Activated effector memory CD4-positive, alpha-beta T cell treated with anti-CD3 and anti-CD28 coated beads, Interleukin-2, amount 50 U/mL, for 16 hours (primary cell): ENCODE results near the gene FTCD.
A peak's percentile ranks its signal among the peaks of the same experiment; 100 is the strongest.

Experiments
- DNase-seq: peaks from one replicate; pipeline ENCODE4 v3.0.0-alpha.2; 2020

Gene FTCD

GRCh38 chr21:46136739-46137349 is 18.5 kb downstream of the FTCD start:
- DNase-seq = no peak

DNA sequence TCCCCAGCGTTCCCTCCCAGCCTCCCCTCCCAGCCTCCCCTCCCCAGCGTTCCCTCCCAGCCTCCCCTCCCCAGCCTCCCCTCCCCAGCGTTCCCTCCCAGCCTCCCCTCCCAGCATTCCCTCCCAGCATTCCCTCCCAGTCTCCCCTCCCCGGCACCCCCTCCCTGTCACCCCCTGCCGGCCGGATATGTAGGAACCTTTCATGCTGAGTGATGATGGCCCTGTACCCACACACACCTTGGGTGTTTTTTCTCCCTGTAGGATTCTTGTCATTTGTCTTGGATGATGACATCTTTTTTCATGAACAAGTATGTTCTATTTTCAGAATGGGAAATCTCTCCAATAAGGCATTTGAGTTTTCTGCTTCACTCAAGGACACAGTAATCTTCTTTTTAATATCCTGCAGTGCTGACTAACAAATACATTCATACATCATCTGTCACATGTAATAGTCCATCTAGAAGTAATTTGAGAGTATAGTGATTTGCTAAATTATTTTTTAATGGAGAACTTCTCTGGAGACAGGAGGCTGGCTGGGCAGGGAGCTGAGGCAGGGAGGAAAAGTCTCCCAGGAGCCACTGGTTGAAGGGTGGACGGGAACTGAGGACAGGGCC is 19.5 kb downstream of the FTCD start:
- DNase-seq = no peak

DNA sequence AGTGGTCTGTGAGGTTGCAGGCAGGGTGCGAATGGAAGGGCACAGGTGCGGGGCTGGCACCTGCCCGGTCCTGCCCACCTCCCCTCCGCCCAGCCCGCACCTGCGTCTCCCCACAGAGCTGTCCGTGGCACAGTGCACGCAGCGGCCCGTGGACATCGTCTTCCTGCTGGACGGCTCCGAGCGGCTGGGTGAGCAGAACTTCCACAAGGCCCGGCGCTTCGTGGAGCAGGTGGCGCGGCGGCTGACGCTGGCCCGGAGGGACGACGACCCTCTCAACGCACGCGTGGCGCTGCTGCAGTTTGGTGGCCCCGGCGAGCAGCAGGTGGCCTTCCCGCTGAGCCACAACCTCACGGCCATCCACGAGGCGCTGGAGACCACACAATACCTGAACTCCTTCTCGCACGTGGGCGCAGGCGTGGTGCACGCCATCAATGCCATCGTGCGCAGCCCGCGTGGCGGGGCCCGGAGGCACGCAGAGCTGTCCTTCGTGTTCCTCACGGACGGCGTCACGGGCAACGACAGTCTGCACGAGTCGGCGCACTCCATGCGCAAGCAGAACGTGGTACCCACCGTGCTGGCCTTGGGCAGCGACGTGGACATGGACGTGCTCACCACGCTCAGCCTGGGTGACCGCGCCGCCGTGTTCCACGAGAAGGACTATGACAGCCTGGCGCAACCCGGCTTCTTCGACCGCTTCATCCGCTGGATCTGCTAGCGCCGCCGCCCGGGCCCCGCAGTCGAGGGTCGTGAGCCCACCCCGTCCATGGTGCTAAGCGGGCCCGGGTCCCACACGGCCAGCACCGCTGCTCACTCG is 23.3 kb downstream of the FTCD start:
- DNase-seq = no peak

DNA sequence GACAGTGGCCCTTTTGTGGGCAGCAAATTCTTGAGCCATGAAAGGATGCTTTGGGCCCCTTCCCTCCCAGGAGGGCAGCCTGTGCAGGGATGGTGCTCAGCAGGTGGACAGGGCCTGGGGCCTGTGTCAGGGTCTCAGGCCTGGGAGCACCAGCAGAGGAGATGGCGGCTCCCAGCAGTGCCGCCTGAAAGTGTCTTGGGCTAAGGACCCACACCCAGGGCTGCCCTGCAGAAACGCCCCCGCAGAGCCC is 23.9 kb downstream of the FTCD start:
- no peak for DNase-seq

GRCh38 chr21:46130831-46131587 is 24.4 kb downstream of the FTCD start:
- DNase-seq = no peak

DNA sequence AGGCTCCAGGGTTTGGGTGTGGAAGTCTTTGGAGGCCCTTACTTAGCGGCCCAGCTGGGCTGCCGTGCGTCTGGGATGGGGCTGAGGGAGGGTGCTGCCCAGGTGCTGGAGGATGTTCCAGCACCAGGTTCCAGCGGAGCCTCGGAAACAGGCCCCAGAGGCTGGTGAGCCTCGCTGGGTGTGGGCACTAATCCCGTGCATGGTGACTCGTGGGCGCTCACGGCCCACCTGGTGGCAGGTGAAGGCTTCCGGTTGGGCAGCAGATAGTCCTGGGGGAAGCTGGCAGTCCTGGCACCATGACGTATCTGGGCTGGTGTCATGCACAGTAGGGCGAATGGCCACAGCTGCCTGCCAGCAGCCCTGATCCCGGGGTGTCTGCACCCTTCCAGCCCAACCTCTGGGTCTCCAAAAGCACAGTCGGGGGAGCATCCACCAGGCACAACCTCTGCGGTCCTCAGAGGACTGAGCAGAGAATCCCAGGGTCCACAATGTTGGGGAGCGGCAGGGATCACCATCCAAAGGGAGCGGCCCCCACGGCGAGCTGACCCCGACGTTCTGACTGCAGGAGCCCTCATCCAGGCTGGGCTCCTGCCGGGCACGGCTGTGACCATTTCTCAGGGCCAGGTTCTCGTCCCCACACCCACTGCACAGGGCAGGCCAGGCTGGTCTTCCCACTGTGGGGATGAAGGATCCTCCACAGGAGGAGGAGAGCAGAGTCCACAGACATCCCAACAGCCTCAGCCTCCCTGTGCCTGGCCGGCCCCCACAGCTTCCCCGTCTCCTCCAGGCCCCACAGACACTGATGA is 25.3 kb downstream of the FTCD start:
- no peak for DNase-seq

DNA sequence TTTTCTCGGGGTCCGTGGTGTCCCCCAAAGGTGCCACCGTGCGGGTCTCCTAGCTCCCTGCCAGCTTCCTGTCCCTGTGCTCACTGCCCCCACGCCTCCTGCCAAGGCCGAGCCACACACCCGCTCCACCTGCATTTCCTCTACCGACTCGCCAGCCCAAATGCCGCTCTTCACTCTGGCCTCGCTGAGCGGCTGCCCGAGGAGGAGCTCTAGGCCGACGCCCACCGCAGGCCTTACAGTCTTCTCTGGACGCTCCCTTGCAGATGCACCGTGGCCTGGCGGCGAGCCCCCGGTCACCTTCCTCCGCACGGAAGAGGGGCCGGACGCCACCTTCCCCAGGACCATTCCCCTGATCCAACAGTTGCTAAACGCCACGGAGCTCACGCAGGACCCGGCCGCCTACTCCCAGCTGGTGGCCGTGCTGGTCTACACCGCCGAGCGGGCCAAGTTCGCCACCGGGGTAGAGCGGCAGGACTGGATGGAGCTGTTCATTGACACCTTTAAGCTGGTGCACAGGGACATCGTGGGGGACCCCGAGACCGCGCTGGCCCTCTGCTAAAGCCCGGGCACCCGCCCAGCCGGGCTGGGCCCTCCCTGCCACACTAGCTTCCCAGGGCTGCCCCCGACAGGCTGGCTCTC is 26.3 kb downstream of the FTCD start:
- DNase-seq = no peak

GRCh38 chr21:46128106-46128932 is 27.1 kb downstream of the FTCD start:
- DNase-seq = no peak

DNA sequence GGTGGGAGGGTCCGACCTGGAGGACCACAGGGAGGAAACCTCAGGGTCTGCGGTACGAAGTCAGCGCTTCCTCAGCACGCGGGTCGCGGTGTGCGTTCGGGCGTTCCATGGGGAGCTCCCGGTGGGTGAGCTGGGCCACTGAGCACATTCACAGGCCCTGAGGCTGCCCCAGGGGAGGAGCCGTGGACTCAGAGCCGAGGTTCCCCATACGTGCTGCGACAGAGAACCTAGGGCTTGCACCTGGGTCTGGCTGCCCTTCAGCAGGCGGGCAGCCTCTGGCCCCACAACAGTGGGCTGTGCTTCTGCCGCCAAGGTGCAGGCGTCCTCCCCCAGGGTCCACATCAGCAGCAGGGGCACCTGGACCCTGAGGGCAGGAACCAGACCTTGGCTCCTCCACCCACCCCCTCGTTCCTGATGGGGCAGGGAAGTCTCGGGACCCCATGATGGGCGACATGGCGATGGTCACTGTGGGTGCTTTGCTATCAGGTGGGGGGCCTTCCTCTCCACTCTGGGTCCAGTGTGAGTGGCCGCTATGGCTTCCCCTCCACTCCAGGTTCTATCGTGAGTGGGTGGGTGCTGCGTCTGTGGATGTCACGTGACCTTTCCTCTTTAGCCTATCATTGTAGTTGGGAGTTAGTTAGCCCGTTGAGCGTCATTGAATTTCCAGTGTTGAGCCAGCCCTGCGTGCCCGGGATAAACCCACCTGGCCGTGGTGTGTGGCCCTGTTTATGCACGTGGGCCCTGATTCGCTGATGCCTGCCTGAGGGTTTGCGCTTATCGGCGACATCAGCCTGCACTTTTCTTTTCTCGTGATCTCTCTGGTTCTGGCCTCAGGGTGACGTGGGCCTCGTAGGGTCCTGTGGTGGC is 27.9 kb downstream of the FTCD start:
- peak; percentile 56 for DNase-seq

DNA sequence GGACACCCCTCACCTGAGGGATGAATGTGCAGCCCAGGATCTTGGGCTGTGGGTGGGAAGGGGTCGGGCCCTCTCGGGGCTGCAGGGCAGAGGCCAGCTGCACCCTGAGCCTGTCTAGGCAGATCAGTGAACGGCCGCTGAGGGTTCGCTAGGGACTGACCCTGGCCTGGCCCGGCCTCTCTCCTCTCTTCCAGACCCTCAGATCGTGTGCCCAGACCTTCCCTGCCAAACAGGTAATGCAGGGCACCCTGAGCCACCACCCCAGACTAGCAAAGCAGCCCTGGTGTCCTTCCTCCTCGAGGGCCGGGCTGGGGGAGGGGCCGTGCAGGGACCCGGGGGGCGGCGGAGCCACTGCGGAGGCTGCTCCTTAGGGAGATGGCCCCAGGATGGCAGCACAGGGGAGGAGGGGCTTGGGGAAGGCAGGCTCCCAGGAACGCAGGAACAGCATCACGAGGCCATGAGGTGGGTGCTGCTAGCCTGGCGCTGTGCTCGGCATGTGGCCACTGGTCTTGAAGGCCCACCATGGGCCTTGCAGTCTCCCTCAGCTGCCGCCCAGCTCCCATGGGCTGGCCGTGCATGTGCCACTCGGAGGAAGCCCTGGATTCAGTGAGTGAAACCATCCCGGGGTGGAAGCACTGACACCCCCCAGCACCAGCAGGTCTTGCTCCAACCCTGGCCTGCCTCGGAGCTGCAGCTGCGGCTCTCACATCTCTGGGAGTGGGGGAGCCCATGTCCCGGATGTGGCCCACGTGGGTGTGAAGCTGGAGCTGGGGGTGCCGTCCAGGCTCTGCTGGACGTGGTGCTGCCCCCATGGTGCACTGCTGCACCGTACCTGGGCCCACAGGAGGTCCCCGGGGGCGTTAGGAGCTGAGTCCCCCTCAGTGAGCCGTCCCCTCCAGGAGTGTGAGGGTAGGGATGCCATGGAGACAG is 28.8 kb downstream of the FTCD start:
- no peak for DNase-seq

GRCh38 chr21:46125846-46126301 is 29.5 kb downstream of the FTCD start:
- peak; percentile 52 for DNase-seq

GRCh38 chr21:46124926-46125845 is 30.2 kb downstream of the FTCD start:
- peak; percentile 55 for DNase-seq

GRCh38 chr21:46124083-46124925 is 31.1 kb downstream of the FTCD start:
- DNase-seq = no peak

DNA sequence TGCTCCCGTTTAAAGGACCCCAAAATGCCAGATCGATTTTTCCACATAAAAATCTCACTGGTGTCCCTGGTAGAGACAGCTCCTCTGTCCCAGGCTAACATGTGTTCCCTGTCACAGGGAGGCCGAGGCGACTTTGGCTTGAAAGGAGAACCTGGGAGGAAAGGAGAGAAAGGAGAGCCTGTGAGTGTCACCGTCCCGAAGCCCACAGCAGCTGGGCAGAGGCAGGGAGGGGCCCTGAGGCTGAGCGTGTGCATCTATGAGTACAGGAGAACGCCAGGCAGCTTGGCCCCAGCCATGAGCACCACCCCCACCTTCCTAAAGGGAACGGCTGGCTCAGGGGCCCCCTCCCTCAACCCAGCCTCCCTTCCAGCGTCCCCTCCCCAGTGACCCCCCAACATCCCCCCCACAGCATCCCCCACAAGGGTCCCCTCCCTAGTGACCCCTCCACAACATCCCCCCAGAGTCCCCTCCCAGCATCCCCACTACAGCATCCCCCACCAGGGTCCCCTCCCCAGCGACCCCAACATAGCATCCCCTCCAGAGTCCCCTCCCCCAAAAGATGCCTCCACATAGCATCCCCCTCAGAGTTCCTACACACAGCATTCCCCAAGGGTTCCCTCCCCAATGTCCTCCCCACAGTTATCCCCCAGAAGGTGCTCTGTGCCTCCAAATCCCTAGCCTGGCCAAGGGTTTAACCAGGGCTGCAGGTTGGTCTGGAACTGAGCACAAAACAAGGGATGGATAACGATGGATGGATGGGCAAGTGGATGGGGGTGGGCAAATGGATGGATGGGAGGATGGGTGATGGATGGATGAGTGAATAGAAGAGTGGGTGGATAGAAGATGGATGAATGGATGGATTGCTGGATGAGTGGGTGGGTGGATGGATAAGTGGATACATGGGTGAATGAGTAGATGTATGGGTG is 32.4 kb downstream of the FTCD start:
- DNase-seq = no peak

DNA sequence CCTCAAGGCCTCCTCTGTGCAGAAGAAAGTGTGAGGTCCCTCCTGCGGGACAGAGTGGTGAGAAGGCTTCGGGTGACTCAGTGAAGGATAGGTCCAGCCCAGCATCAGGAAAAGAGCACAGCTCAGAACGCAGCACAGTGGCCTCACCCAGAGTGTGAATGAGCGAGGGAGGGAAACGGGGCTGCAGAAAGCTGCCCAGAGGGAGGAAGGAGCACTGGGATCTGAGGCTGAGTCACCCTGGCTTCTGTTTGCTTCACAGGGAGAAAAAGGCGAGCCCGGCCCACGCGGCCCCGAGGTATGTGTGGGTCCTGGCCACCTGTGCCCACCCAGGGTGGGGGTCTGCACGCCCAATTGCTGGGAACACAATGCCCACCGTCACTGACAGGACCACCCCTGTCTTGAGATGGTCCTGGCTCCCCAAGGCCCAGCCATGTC is 33.1 kb downstream of the FTCD start:
- DNase-seq = no peak
